Measurements from ENCODE around the gene COL8A1. TPM values are rescaled to one million over a fixed set of nuclear protein-coding genes. Genes with fewer than 3 reads are reported as not detected.

Gene COL8A1
- total RNA-seq, 1 experiment from 2014 or later: 0.07 TPM

GRCh38 chr3:99767291-99767690 is 128.9 kb downstream of the COL8A1 start:
- CTCF ChIA-PET: no interaction called here
- Histone ChIP-seq H3K9me2 (ENCODE audit: insufficient read depth) (no peaks in the 10 kb centered on the region), H3K36me3 (ENCODE audit: control insufficient read depth in 1 of 2, insufficient read depth in 2 of 2, low read length in 2 of 2) (no peaks in the 10 kb centered on the region), H3K79me2 (ENCODE audit: insufficient read depth, low read length) (no peaks in the 10 kb centered on the region), H3K4me1 (ENCODE audit: control insufficient read depth in 1 of 2, insufficient read depth in 2 of 2, low read length in 2 of 2) (no peaks in the 10 kb centered on the region), H4K20me1 (ENCODE audit: insufficient read depth) (no peaks in the 10 kb centered on the region), H3K27ac (ENCODE audit: low read depth, low read length) (no peak overlapping the region), H2AFZ (ENCODE audit: low read depth, low read length, poor library complexity, severe bottlenecking) (no peak overlapping the region), H3K4me2 (ENCODE audit: low read length) (no peak overlapping the region), H3K27me3 (ENCODE audit: insufficient read depth, low read length) (peaks cover 55% of the 10 kb centered on the region; the same call in 1 of the 2 replicates), H3K4me3 (replicated peaks in 1 of 2; ENCODE audit: low read depth in 1 of 2, low read length in 2 of 2) (no peak overlapping the region), H3K9me3 (ENCODE audit: control insufficient read depth in 1 of 2, insufficient read depth in 1 of 2, low read depth in 1 of 2, low read length in 2 of 2) (no peaks in the 10 kb centered on the region), H3K9ac (ENCODE audit: low read length) (no peak overlapping the region)
- RAD21 ChIA-PET (ENCODE audit: low non-redundant PET in 1 of 2, low total read pairs in 2 of 2, uncharacterized antibody in 2 of 2, unreplicated experiment in 2 of 2): no interaction called here
- DNase-seq (ENCODE audit: low read depth, low spot score) (no peak), ATAC-seq (no peak)
- no peak for TF ChIP-seq ZNF274 (IDR thresholded peaks at IDR 0.05; ENCODE audit: low read depth, low read length)
- TF ChIP-seq EGR1 (IDR thresholded peaks at IDR 0.05; ENCODE audit: low read depth): no peak
- no peak for TF ChIP-seq POLR2A (IDR thresholded peaks at IDR 0.05; ENCODE audit: borderline replicate concordance, extremely low read depth, insufficient read depth, insufficient read length)
- TF ChIP-seq EZH2 (IDR thresholded peaks at IDR 0.05): no peak
- no peak for TF ChIP-seq CEBPB (IDR thresholded peaks at IDR 0.05; ENCODE audit: low read depth)
- TF ChIP-seq ZFX (IDR thresholded peaks at IDR 0.05): no peak
- TF ChIP-seq TCF7L2 (IDR thresholded peaks at IDR 0.05; ENCODE audit: borderline replicate concordance, extremely low read depth, insufficient read depth, insufficient read length): no peak
- TF ChIP-seq JUND (IDR thresholded peaks at IDR 0.05): no peak
- POLR2A ChIA-PET: no interaction called here
- intact Hi-C loops (cut with micrococcal nuclease): no loop called here
- no TSS peak for BruUV-seq (replicated peaks)

DNA sequence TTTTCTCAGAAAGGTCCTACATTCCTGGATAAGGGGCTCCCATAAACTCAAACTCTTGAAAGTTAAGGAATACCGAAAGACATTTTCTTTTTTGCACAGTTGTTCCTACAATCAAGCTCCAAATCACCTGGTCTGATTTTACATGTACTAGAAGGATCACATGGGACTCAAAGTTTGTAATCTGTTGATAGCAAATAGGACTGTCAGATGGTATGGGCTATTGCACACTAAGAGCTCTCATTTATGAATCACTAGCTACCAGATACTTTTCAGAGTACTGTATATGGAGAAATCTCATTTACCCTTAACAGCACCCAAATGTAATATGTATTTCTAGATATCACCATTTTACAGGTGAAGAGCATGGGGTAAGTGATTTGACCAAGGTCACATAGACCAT is 129.7 kb downstream of the COL8A1 start:
- TF ChIP-seq JUND (IDR thresholded peaks at IDR 0.05): no peak
- Histone ChIP-seq H3K36me3 (ENCODE audit: control insufficient read depth in 1 of 2, insufficient read depth in 2 of 2, low read length in 2 of 2) (no peaks in the 10 kb centered on the region), H3K4me1 (ENCODE audit: control insufficient read depth in 1 of 2, insufficient read depth in 2 of 2, low read length in 2 of 2) (no peaks in the 10 kb centered on the region), H3K9me2 (ENCODE audit: insufficient read depth) (no peaks in the 10 kb centered on the region), H3K27me3 (ENCODE audit: insufficient read depth, low read length) (peaks cover 49% of the 10 kb centered on the region; the same call in 1 of the 2 replicates), H2AFZ (ENCODE audit: low read depth, low read length, poor library complexity, severe bottlenecking) (no peak overlapping the region), H4K20me1 (ENCODE audit: insufficient read depth) (no peaks in the 10 kb centered on the region), H3K9ac (ENCODE audit: low read length) (no peak overlapping the region), H3K9me3 (ENCODE audit: control insufficient read depth in 1 of 2, insufficient read depth in 1 of 2, low read depth in 1 of 2, low read length in 2 of 2) (no peaks in the 10 kb centered on the region), H3K79me2 (ENCODE audit: insufficient read depth, low read length) (no peaks in the 10 kb centered on the region), H3K4me3 (replicated peaks in 1 of 2; ENCODE audit: low read depth in 1 of 2, low read length in 2 of 2) (no peak overlapping the region), H3K27ac (ENCODE audit: low read depth, low read length) (no peak overlapping the region), H3K4me2 (ENCODE audit: low read length) (no peak overlapping the region)
- no peak for ATAC-seq
- BruUV-seq (replicated peaks): no TSS peak
- ChIA-PET POLR2A (no interaction called here), CTCF (no interaction called here), RAD21 (ENCODE audit: low non-redundant PET in 1 of 2, low total read pairs in 2 of 2, uncharacterized antibody in 2 of 2, unreplicated experiment in 2 of 2) (no interaction called here)
- no peak for DNase-seq (ENCODE audit: low read depth, low spot score)
- intact Hi-C loops (cut with micrococcal nuclease): no loop called here

All from HCT116 (cell line).